WERI-Rb-1 (cell line): Measurements from ENCODE around the gene NACC2.

Source experiments
- DNase-seq: peaks from one replicate; pipeline ENCODE4 v3.0.0-alpha.2; 2020
- H3K27ac ChIP-seq: fragments of 250-450 bp; sonication (Bioruptor Pico); 2 replicates; pipeline ENCODE4 v1.5.1; 2020; ENCODE audit warnings: mild to moderate bottlenecking, moderate library complexity
- H3K27me3 ChIP-seq: fragments of 250-450 bp; sonication (Bioruptor Pico); 2 replicates; pipeline ENCODE4 v1.5.1; 2021; ENCODE audit warnings: mild to moderate bottlenecking, low read depth, moderate library complexity; ENCODE audit not compliant: insufficient read depth, severe bottlenecking
- H3K36me3 ChIP-seq: fragments of 250-450 bp; sonication (Bioruptor Pico); 2 replicates; pipeline ENCODE4 v1.5.1; 2020; ENCODE audit warnings: mild to moderate bottlenecking, moderate library complexity
- H3K4me3 ChIP-seq: 2 replicates; pipeline ENCODE4 v1.5.1; 2011; ENCODE audit warnings: low read depth, mild to moderate bottlenecking, control low read depth, low read length
- H3K9me3 ChIP-seq: fragments of 250-450 bp; sonication (Bioruptor Pico); 2 replicates; pipeline ENCODE4 v1.5.1; 2021; ENCODE audit warnings: mild to moderate bottlenecking, moderate library complexity; ENCODE audit not compliant: severe bottlenecking
- TF ChIP-seq, protein P1 (sequence below): IDR thresholded peaks from 2 replicates; pipeline ENCODE4 v1.5.1; 2011; ENCODE audit warnings: low read depth, mild to moderate bottlenecking, control low read depth, inconsistent platforms, low read length

Gene NACC2

DNA sequence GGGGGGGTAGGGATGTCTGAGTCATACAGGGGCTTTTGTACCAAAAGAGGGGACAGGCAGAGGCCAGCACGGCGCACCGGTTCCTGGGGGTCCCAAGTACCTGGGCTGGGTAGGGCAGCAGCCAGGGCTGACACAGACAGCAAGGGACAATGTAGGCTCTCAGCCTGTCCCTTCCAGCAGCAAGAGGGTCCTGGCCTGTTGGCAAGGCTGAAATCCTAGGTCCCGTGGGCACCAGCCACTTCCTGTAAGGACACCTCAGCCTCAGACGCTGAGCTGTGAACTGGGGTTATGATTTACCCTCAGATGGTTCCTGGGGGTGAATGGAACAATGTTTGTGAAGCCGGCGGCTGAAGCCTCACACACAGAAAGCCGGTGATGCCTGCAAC is 41.3 kb downstream of the NACC2 start:
- TF ChIP-seq, protein P1, sequence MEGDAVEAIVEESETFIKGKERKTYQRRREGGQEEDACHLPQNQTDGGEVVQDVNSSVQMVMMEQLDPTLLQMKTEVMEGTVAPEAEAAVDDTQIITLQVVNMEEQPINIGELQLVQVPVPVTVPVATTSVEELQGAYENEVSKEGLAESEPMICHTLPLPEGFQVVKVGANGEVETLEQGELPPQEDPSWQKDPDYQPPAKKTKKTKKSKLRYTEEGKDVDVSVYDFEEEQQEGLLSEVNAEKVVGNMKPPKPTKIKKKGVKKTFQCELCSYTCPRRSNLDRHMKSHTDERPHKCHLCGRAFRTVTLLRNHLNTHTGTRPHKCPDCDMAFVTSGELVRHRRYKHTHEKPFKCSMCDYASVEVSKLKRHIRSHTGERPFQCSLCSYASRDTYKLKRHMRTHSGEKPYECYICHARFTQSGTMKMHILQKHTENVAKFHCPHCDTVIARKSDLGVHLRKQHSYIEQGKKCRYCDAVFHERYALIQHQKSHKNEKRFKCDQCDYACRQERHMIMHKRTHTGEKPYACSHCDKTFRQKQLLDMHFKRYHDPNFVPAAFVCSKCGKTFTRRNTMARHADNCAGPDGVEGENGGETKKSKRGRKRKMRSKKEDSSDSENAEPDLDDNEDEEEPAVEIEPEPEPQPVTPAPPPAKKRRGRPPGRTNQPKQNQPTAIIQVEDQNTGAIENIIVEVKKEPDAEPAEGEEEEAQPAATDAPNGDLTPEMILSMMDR: no peak
- Histone ChIP-seq H3K36me3 (no peaks in the 10 kb centered on the region; the same call in 1 of the 2 replicates), H3K4me3 (no peak overlapping the region), H3K27ac (no peak overlapping the region), H3K9me3 (no peaks in the 10 kb centered on the region), H3K27me3 (no peaks in the 10 kb centered on the region)
- DNase-seq: no peak

DNA sequence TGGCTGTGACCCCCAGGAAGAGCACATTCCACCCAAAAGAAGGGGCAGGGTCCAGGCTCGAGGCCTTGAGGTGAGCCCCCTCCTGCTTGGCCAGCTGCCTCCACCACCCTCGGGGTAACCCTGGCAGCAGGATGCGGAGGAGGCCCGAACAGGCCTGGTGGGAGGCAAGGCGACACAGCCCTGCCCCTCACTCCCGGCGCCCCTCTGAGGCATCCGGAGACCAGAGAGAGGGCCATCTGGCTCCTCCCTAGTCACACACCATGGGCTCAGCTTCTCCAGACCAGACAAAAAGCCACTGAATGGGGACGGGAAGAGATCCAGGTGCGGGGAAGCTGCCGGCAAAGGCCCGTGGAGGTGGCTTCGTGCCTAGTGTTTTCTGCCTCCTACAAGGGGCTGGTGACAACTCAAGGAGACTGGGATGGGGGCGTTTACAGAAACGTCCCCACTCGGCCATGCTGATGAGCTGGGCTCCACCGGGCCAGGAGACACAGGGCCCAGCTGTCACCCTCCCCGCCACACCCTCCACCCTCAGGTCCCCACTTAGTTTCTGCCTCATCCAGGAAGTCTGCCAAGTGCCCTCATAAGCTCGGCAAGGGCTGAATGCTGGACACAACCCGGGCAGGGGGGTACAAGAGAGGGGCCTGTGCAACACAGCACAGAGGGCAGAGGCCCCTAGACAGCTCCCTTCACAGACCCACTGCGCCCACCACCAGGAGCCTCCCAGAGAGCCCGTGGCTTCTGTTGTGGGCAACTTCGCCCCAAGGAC is 41.9 kb downstream of the NACC2 start:
- TF ChIP-seq, protein P1: no peak
- DNase-seq: peak; percentile 30
- H3K9me3 ChIP-seq: no peaks in the 10 kb centered on the region
- peaks cover 3% of the 10 kb centered on the region for H3K36me3 ChIP-seq
- no peak overlapping the region for H3K4me3 ChIP-seq
- no peaks in the 10 kb centered on the region for H3K27me3 ChIP-seq
- H3K27ac ChIP-seq: no peak overlapping the region

DNA sequence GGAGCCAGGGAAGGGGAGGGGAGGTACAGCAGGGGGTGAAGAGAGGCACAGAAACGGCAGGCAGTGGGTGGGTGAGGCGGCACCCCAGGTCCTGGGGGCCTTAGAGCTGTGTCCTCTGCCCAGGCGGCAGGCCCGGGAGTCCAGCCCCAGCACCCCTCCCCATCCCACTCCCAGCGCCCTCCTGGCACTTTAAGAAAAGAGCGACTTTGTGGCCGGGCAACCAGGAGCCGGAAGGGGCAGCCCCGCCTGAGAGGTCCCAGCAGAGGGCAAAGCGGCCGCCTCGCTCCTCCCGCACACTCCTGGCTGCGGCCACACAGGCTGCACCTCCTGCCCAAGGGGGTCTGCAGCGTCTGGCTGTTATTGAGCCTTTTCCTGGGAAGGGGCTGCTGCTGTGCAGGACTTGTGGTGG is 42.6 kb downstream of the NACC2 start:
- no peak overlapping the region for H3K27ac ChIP-seq
- H3K4me3 ChIP-seq: peak overlapping the region; percentile 44; the same call in 1 of the 2 replicates
- peaks cover 5% of the 10 kb centered on the region for H3K36me3 ChIP-seq
- H3K9me3 ChIP-seq: no peaks in the 10 kb centered on the region
- no peaks in the 10 kb centered on the region for H3K27me3 ChIP-seq
- TF ChIP-seq, protein P1: no peak
- DNase-seq: no peak

DNA sequence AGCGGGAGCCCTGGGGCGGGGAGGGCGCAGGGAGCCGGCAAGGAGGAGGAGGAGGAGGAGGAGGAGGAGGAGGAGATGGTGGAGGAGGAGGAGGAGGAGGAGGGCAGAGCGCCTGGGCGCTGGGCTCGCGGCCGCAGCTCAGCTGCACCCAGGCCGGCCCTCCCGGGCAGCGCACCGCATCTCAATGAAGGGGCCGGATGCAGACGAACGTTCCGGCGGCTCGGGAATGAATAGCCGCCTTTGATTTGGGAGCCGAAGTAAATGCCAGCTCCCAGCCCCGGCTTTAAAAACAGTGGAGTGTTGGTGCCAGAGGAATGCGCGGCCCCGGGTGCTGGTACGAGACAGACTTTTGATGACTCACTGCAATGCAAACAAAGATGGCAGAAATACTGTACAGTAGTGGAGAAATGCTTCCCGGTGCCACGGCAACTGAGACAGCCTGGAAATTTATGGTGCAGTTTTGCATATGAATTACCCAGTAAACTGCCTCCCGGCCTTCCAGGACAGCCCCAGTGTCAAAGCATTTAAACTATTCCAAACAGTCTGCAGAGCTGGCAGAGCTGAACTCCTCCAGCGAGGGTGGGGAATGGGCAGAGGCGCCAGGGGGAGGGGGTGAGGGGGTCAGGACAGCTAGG is 43.1 kb downstream of the NACC2 start:
- H3K4me3 ChIP-seq: peak overlapping the region; percentile 44
- TF ChIP-seq, protein P1: no peak
- H3K36me3 ChIP-seq: peaks cover 5% of the 10 kb centered on the region
- no peaks in the 10 kb centered on the region for H3K27me3 ChIP-seq
- DNase-seq: no peak
- H3K9me3 ChIP-seq: no peaks in the 10 kb centered on the region
- H3K27ac ChIP-seq: peak overlapping the region; percentile 65

DNA sequence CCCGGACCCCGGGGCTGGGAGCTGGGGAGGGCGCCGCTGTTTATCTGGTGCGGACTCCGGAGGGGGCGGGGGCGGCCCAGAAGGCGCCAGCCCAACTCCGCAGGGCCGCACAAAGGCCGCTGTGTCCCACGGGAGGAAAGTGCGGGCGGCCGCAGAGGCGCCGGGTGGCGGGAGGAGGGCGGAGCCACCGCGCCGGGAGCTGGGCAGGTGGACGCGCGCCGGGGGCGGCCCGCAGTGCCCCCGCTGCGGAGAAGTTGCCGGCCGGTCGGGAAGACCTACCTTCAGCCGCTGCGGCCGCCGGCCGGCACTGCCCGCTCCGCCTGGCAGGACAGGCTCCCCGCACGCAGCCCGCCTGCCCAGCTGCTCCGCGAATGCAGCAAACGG is 43.6 kb downstream of the NACC2 start:
- H3K27me3 ChIP-seq: no peaks in the 10 kb centered on the region
- peak overlapping the region; percentile 65 for H3K27ac ChIP-seq
- peaks cover 5% of the 10 kb centered on the region for H3K36me3 ChIP-seq

More for the DNA sequence above, 43.6 kb downstream of the NACC2 start:
- TF ChIP-seq, protein P1: no peak
- peak overlapping the region; percentile 44 for H3K4me3 ChIP-seq
- H3K9me3 ChIP-seq: no peaks in the 10 kb centered on the region
- DNase-seq: peak; percentile 57
